Measurements from ENCODE around the gene WNT5A. TPM values are rescaled to one million over a fixed set of nuclear protein-coding genes. Genes with fewer than 3 reads are reported as not detected.
A peak's percentile ranks its signal among the peaks of the same experiment; 100 is the strongest.

Gene WNT5A
- total and polyA plus RNA-seq, 5 experiments from 2014 or later = not detected

GRCh38 chr3:55498520-55498919 lies 11.4 kb upstream of the WNT5A start:
- no peak for ATAC-seq
- POLR2A ChIA-PET = no interaction called here

DNA sequence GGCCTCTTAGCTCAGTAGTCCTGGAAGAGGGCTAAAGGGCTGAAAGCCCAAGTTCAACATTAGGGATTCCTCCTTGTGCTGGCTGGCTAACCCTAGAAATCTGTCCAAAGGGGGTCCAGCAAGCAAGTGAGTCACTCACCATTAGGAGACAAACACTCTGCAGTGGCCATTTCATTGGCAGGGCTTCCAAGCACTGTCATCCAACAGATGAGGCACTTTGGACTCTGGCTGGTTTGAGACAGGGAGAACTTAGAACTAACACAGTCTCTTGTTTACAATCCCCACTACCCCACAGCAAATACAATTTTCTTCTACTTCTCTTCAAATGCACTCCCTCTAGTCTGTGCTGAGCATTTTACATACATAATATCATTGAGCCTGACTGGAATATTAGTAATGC lies 10.1 kb upstream of the WNT5A start:
- POLR2A ChIA-PET = no interaction called here
- no peak for ATAC-seq

More at GRCh38 chr3:55498520-55498919, 11.4 kb upstream of the WNT5A start:
- H3K27me3 Mint-ChIP-seq = peaks cover 0 to 4% (median 2%) of the 10 kb centered on the region in 5 donors
- H3K4me1 Mint-ChIP-seq = no peaks in the 10 kb centered on the region
- no peaks in the 10 kb centered on the region for H3K36me3 Mint-ChIP-seq
- peaks cover 0 to 2% (median 0%) of the 10 kb centered on the region in 9 donors for H3K9me3 Mint-ChIP-seq
- no peak overlapping the region for H3K4me3 Mint-ChIP-seq
- no peak overlapping the region for H3K27ac Mint-ChIP-seq
- no peak for DNase-seq

GRCh38 chr3:55494976-55495375 lies 7.9 kb upstream of the WNT5A start:
- H3K4me3 Mint-ChIP-seq = no peak overlapping the region
- H3K27ac Mint-ChIP-seq = no peak overlapping the region
- H3K36me3 Mint-ChIP-seq = no peaks in the 10 kb centered on the region
- POLR2A ChIA-PET = no interaction called here
- ATAC-seq = no peak
- H3K9me3 Mint-ChIP-seq = peaks cover 0 to 2% (median 0%) of the 10 kb centered on the region in 9 donors
- DNase-seq = no peak
- H3K27me3 Mint-ChIP-seq = peaks cover 12 to 20% (median 16%) of the 10 kb centered on the region in 5 donors
- H3K4me1 Mint-ChIP-seq = no peaks in the 10 kb centered on the region

More for the DNA sequence above, 10.1 kb upstream of the WNT5A start:
- Mint-ChIP-seq H3K4me3 (no peak overlapping the region), H3K4me1 (no peaks in the 10 kb centered on the region), H3K9me3 (peaks cover 0 to 2% (median 0%) of the 10 kb centered on the region in 9 donors), H3K27ac (no peak overlapping the region), H3K36me3 (no peaks in the 10 kb centered on the region), H3K27me3 (peaks cover 6 to 12% (median 8%) of the 10 kb centered on the region in 5 donors)
- no peak for DNase-seq

GRCh38 chr3:55492976-55493375 lies 5.9 kb upstream of the WNT5A start:
- no peak for ATAC-seq
- POLR2A ChIA-PET = no interaction called here
- Mint-ChIP-seq H3K36me3 (peaks cover 0 to 2% (median 0%) of the 10 kb centered on the region in 3 donors), H3K27me3 (peaks cover 20 to 40% (median 30%) of the 10 kb centered on the region in 5 donors), H3K4me3 (no peak overlapping the region), H3K27ac (no peak overlapping the region), H3K9me3 (peaks cover 0 to 2% (median 0%) of the 10 kb centered on the region in 9 donors), H3K4me1 (peaks cover 2 to 9% (median 5%) of the 10 kb centered on the region in 4 donors)
- no peak for DNase-seq

DNA sequence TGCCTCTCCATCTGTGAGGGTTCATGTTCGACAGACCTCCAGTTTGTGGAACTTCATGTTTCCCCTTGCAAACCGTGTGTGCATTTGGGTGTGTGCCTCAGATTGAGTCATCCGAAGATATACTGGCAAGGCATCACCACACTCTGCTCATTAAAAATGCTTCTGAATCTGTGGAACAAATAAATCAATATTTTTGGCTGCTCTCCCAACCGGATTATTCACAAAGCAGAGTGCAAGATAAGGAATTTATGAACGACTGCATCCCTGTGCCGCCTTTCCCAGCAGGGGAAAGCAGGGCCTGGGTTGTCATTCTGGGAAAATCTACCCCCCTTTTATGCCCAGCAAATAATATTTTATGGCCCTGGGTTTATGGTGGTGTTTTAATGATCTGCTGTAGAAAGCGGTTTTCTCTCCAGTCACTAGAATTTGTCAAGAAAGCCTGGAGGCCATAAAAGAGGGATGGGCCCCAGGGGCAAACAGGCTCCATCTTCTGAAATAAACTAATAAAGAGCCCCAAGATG lies 4.2 kb upstream of the WNT5A start:
- DNase-seq = no peak
- POLR2A ChIA-PET = no interaction called here
- Mint-ChIP-seq H3K4me3 (no peak overlapping the region), H3K9me3 (peaks cover 0 to 2% (median 0%) of the 10 kb centered on the region in 9 donors), H3K4me1 (peaks cover 10 to 21% (median 12%) of the 10 kb centered on the region in 4 donors), H3K36me3 (peaks cover 0 to 3% (median 0%) of the 10 kb centered on the region in 3 donors), H3K27me3 (peaks cover 24 to 47% (median 41%) of the 10 kb centered on the region in 5 donors), H3K27ac (no peak overlapping the region)
- ATAC-seq = no peak

GRCh38 chr3:55490276-55490913 lies 3.3 kb upstream of the WNT5A start:
- ATAC-seq (no peak), DNase-seq (no peak)
- Mint-ChIP-seq H3K27ac (no peak overlapping the region), H3K9me3 (peaks cover 0 to 2% (median 0%) of the 10 kb centered on the region in 9 donors), H3K4me1 (peaks cover 13 to 28% (median 18%) of the 10 kb centered on the region in 4 donors), H3K4me3 (peak overlapping the region in 1 of 10 donors; percentile 0), H3K36me3 (peaks cover 0 to 4% (median 0%) of the 10 kb centered on the region in 3 donors), H3K27me3 (peaks cover 28 to 57% (median 46%) of the 10 kb centered on the region in 5 donors)
- POLR2A ChIA-PET = no interaction called here

GRCh38 chr3:55489798-55490132 lies 2.7 kb upstream of the WNT5A start:
- no peak for ATAC-seq
- Mint-ChIP-seq H3K36me3 (peaks cover 0 to 4% (median 0%) of the 10 kb centered on the region in 3 donors), H3K27me3 (peaks cover 28 to 63% (median 48%) of the 10 kb centered on the region in 5 donors), H3K9me3 (peaks cover 0 to under 1% (median 0%) of the 10 kb centered on the region in 9 donors), H3K4me3 (peak overlapping the region in 3 of 10 donors; percentile 14 to 71 (median 59)), H3K27ac (no peak overlapping the region), H3K4me1 (peaks cover 15 to 31% (median 21%) of the 10 kb centered on the region in 4 donors)
- POLR2A ChIA-PET = no interaction called here
- DNase-seq = no peak

GRCh38 chr3:55488398-55489055 lies 1.4 kb upstream of the WNT5A start:
- Mint-ChIP-seq H3K4me1 (peaks cover 18 to 35% (median 21%) of the 10 kb centered on the region in 4 donors), H3K9me3 (peaks cover 0 to 3% (median 0%) of the 10 kb centered on the region in 9 donors), H3K36me3 (peaks cover 0 to 4% (median 0%) of the 10 kb centered on the region in 3 donors), H3K27me3 (peaks cover 35 to 73% (median 53%) of the 10 kb centered on the region in 5 donors), H3K27ac (peak overlapping the region in 1 of 10 donors; percentile 13), H3K4me3 (peak overlapping the region in 9 of 10 donors; percentile 42 to 71 (median 62))
- no peak for ATAC-seq
- no peak for DNase-seq
- POLR2A ChIA-PET = no interaction called here

DNA sequence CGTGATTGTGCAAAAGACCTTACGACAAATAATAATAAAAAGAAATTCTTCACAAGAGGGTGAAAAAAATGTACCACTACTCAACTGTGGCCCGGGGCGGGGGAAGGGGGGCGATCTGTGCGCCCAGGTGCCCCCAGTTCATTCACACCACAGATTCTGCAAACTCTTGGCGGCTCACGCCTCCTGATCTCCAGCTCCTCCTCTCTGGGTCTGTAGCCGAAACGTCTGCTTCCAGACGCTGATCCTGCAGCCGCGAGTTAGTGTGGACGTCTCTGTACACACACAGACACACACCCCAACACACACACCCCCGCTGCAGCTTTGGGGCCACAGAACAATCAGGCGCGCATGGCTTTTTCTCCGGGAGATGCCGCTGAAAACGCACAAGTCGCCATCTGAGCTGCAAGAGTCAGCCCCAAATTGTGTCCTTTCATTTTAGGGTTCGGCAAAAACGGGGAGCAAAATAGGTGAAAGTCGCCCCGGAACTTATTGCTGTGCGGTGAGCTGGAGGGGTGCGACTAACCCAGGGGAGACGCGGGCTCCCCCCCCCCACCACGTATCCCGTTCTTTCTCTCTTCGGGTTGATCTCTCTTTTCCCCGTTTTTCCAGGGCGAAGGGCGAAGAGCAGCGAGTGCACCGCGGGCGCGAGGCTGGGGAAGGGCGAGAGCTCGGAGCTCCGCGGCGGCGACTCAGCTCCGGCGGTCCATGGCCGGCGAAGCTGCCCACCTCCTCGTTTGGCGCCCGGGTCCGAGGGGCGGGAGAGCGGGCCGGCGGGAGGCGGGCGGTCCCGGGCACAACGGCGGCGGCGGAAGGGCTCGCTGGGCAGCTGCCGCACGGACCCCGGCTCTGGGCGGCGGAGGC lies 505 bp upstream of the WNT5A start:
- peaks cover 0 to 3% (median 0%) of the 10 kb centered on the region in 9 donors for H3K9me3 Mint-ChIP-seq
- peak overlapping the region; percentile 38 to 72 (median 68) for H3K4me3 Mint-ChIP-seq
- ATAC-seq (no peak), DNase-seq (no peak)
- H3K36me3 Mint-ChIP-seq = peaks cover 0 to 4% (median 0%) of the 10 kb centered on the region in 3 donors
- peaks cover 36 to 75% (median 59%) of the 10 kb centered on the region in 5 donors for H3K27me3 Mint-ChIP-seq
- POLR2A ChIA-PET = no interaction called here
- no peak overlapping the region for H3K27ac Mint-ChIP-seq
- H3K4me1 Mint-ChIP-seq = peaks cover 20 to 42% (median 25%) of the 10 kb centered on the region in 4 donors

DNA sequence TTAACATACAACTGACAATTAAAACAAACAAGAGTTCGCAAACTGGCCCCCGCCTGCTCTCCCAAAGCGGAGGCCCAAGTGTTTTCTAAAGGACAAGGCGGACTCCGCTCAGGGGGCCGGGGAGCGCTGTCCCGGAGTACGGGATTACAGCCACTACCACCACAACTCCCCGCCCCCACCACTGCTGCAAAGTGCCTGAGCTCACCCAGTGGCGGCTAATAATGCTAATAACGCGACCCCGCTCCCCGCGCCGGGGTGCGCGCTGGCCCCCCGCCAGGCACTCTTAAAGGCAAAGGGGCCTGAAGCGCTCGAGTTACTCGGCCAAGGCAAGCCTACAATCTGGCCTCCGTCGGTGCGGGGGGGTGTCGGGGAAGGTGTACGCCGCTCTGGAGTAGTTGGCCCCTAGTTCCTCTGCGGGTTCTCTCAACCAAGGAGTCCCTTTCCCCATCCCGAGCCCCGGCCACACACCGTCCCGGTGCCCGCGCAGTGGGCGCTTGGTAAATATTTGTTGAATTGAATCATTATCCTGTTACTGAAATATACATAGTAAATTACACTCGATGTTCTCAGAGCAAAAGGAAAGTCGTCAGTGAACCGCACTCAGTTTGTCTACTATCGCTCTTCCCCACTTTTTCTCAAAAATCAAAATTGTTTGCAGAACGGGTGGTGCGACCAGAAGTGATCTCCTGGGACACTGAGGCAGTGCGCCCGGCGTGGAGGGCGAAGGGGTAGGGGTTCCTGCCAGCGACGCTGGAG lies 827 bp downstream of the WNT5A start:
- peak overlapping the region in 9 of 10 donors; percentile 56 to 76 (median 68) for H3K4me3 Mint-ChIP-seq
- peaks cover 36 to 82% (median 55%) of the 10 kb centered on the region in 5 donors for H3K27me3 Mint-ChIP-seq
- peaks cover 20 to 42% (median 25%) of the 10 kb centered on the region in 4 donors for H3K4me1 Mint-ChIP-seq
- DNase-seq (no peak), ATAC-seq (no peak)
- POLR2A ChIA-PET = no interaction called here
- H3K36me3 Mint-ChIP-seq = peaks cover 0 to 4% (median 0%) of the 10 kb centered on the region in 3 donors
- peaks cover 0 to 3% (median 0%) of the 10 kb centered on the region in 9 donors for H3K9me3 Mint-ChIP-seq
- H3K27ac Mint-ChIP-seq = no peak overlapping the region

GRCh38 chr3:55484801-55485791 lies 2.0 kb downstream of the WNT5A start:
- peak overlapping the region in 1 of 10 donors; percentile 1 for H3K27ac Mint-ChIP-seq
- DNase-seq = peak in 3 of 10 donors; percentile 7 to 40 (median 30)

More at GRCh38 chr3:55484801-55485791, 2.0 kb downstream of the WNT5A start:
- H3K36me3 Mint-ChIP-seq = peaks cover 0 to 4% (median 0%) of the 10 kb centered on the region in 3 donors
- H3K4me1 Mint-ChIP-seq = peaks cover 21 to 44% (median 26%) of the 10 kb centered on the region in 4 donors
- peaks cover 0 to 3% (median 0%) of the 10 kb centered on the region in 9 donors for H3K9me3 Mint-ChIP-seq
- POLR2A ChIA-PET = no interaction called here
- H3K27me3 Mint-ChIP-seq = peaks cover 35 to 87% (median 56%) of the 10 kb centered on the region in 5 donors
- no peak for ATAC-seq
- H3K4me3 Mint-ChIP-seq = peak overlapping the region in 8 of 10 donors; percentile 5 to 60 (median 38)

All from naive thymus-derived CD8-positive, alpha-beta T cell (primary cell).